ENCODE results near the gene ZNF219. TPM values are rescaled to one million over a fixed set of nuclear protein-coding genes. Genes with fewer than 3 reads are reported as not detected.

The ZNF219 gene
- total RNA-seq, 1 experiment from 2014 or later = 84.5 TPM

GRCh38 chr14:21061347-21061668 lies 37.1 kb downstream of the ZNF219 start:
- WGBS (ENCODE audit: extremely low coverage, insufficient read length, low lambda C conversion rate) = no CpG with 5 or more reads among the region's 3 CpGs
- H3K36me3 Mint-ChIP-seq (ENCODE audit: insufficient read depth in 1 of 3, low read depth in 3 of 3) = no peaks in the 10 kb centered on the region
- H3K4me3 Mint-ChIP-seq = no peak overlapping the region
- Histone ChIP-seq H3K23me2 (ENCODE audit: insufficient read length, low read depth, low read length, poor library complexity, severe bottlenecking) (no peaks in the 10 kb centered on the region), H2AK5ac (ENCODE audit: insufficient read length, low read length) (no peak overlapping the region), H3K27me3 (ENCODE audit: insufficient read depth, low read length) (no peaks in the 10 kb centered on the region), H4K8ac (replicated peaks; ENCODE audit: insufficient read length, low read depth, low read length) (no peak overlapping the region), H3K4ac (ENCODE audit: low read depth, low read length) (no peak overlapping the region), H3K14ac (ENCODE audit: insufficient read depth, low read length) (no peak overlapping the region), H3T11ph (ENCODE audit: low read length) (no peak overlapping the region), H3K23ac (ENCODE audit: insufficient read length, low read depth, low read length) (no peak overlapping the region), H4K91ac (ENCODE audit: insufficient read length, low read depth, low read length) (no peak overlapping the region), H2BK15ac (ENCODE audit: low read depth, low read length) (no peak overlapping the region), H3K4me2 (ENCODE audit: insufficient read depth, insufficient read length, low read length) (no peak overlapping the region), H3K56ac (ENCODE audit: insufficient read length, low read depth, low read length) (no peak overlapping the region), H3K27ac (ENCODE audit: insufficient read length, low read depth, low read length) (no peak overlapping the region), H4K20me1 (ENCODE audit: control insufficient read depth, insufficient read depth, insufficient read length) (no peaks in the 10 kb centered on the region), H2AFZ (ENCODE audit: low read length) (no peak overlapping the region), H2BK120ac (ENCODE audit: low read depth, low read length, poor library complexity, severe bottlenecking) (no peak overlapping the region), H4K5ac (ENCODE audit: insufficient read length, low read depth, low read length) (no peak overlapping the region), H3K9me3 (ENCODE audit: control insufficient read depth, low read depth, low read length) (no peaks in the 10 kb centered on the region), H3K18ac (ENCODE audit: insufficient read length, low read depth, low read length) (no peak overlapping the region), H3K79me1 (ENCODE audit: insufficient read depth, low read depth, low read length, poor library complexity, severe bottlenecking) (no peaks in the 10 kb centered on the region), H3K9ac (ENCODE audit: extremely low read depth, insufficient read length, low read length) (no peak overlapping the region), H3K79me2 (ENCODE audit: insufficient read depth, low read length) (no peaks in the 10 kb centered on the region), H2BK20ac (ENCODE audit: low read depth, low read length, poor library complexity, severe bottlenecking) (no peak overlapping the region), H2BK12ac (ENCODE audit: insufficient read length, low read depth, low read length) (no peak overlapping the region), H2BK5ac (ENCODE audit: insufficient read length, low read length) (no peak overlapping the region), H3K4me1 (ENCODE audit: insufficient read depth, low read length) (no peaks in the 10 kb centered on the region; the same call in 1 of the 2 replicates)
- DNase-seq = no peak
- peaks cover 9% of the 10 kb centered on the region in 2 experiments for H3K4me1 Mint-ChIP-seq
- no peak overlapping the region for H3K27ac Mint-ChIP-seq
- H3K27me3 Mint-ChIP-seq (ENCODE audit: low read depth) = peaks cover 5% of the 10 kb centered on the region
- H3K9me3 Mint-ChIP-seq = no peaks in the 10 kb centered on the region
- TF ChIP-seq, protein P1, sequence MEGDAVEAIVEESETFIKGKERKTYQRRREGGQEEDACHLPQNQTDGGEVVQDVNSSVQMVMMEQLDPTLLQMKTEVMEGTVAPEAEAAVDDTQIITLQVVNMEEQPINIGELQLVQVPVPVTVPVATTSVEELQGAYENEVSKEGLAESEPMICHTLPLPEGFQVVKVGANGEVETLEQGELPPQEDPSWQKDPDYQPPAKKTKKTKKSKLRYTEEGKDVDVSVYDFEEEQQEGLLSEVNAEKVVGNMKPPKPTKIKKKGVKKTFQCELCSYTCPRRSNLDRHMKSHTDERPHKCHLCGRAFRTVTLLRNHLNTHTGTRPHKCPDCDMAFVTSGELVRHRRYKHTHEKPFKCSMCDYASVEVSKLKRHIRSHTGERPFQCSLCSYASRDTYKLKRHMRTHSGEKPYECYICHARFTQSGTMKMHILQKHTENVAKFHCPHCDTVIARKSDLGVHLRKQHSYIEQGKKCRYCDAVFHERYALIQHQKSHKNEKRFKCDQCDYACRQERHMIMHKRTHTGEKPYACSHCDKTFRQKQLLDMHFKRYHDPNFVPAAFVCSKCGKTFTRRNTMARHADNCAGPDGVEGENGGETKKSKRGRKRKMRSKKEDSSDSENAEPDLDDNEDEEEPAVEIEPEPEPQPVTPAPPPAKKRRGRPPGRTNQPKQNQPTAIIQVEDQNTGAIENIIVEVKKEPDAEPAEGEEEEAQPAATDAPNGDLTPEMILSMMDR (conservative IDR thresholded peaks at IDR 0.05) = no peak

Measured in H9 (cell line).